ENCODE data around the gene MAST4.
"Not testable (repeated sequence)": the region's sequence is repeated elsewhere in the genome, so short reads cannot be mapped to it uniquely, and the experiment has no call there.

MAST4 gene

GRCh38 chr5:66689522-66690220 lies 93.5 kb downstream of the MAST4 start (continued):
- no peak for TF ChIP-seq ZNF518A (tag by site-specific recombination; conservative IDR thresholded peaks at IDR 0.05; ENCODE audit: low read depth)
- TF ChIP-seq ZNF175 (tag by site-specific recombination; IDR thresholded peaks at IDR 0.05): no peak
- TF ChIP-seq ZNF24 (tag by site-specific recombination; IDR thresholded peaks at IDR 0.05): no peak
- no peak for TF ChIP-seq ZNF623 (tag by site-specific recombination; IDR thresholded peaks at IDR 0.05)
- TF ChIP-seq ZBTB8A (tag by site-specific recombination; IDR thresholded peaks at IDR 0.05): no peak
- TF ChIP-seq ZNF747 (tag by site-specific recombination; IDR thresholded peaks at IDR 0.05): no peak
- no peak for TF ChIP-seq ZNF660 (tag by site-specific recombination; IDR thresholded peaks at IDR 0.05)
- no peak for TF ChIP-seq ZNF416 (tag by site-specific recombination; IDR thresholded peaks at IDR 0.05)
- TF ChIP-seq TCF7L2 (IDR thresholded peaks at IDR 0.05; ENCODE audit: borderline replicate concordance, low read depth, low read length): no peak

GRCh38 chr5:66694036-66694435 lies 97.8 kb downstream of the MAST4 start:
- ChIA-PET CTCF (no interaction called here), POLR2A (no interaction called here)
- TF ChIP-seq TCF7L2 (IDR thresholded peaks at IDR 0.05; ENCODE audit: borderline replicate concordance, low read depth, low read length) (no peak), GLIS1 (tag by site-specific recombination; IDR thresholded peaks at IDR 0.05) (peak; percentile 31; the same call in 1 of the 2 replicates)
- 0 out of 2 replicates have a peak, but pooled peaks cover 3% of the 10 kb centered on the region for H3K4me1 ChIP-seq (ENCODE audit: control insufficient read depth, insufficient read depth, low read length)
- no peak overlapping the region for H3K4me3 ChIP-seq (ENCODE audit: low read depth, low read length)
- no peaks in the 10 kb centered on the region for H3K9me3 ChIP-seq (ENCODE audit: control insufficient read depth, insufficient read depth, low read depth, low read length)
- no peaks in the 10 kb centered on the region for H3K36me3 ChIP-seq (ENCODE audit: control insufficient read depth in 2 of 2, insufficient read depth in 1 of 2, low read length in 2 of 2)
- no peak overlapping the region for H3K27ac ChIP-seq (ENCODE audit: extremely low read depth, low read depth, low read length)

GRCh38 chr5:66695840-66696239 lies 99.6 kb downstream of the MAST4 start:
- peak; percentile 80 for TF ChIP-seq ZNF146 (tag by site-specific recombination; IDR thresholded peaks at IDR 0.05)
- TF ChIP-seq ZNF580 (tag by site-specific recombination; IDR thresholded peaks at IDR 0.05): peak; percentile 63; the same call in 1 of the 2 replicates
- POLR2A ChIA-PET; H3K4me1 ChIP-seq (ENCODE audit: control insufficient read depth, insufficient read depth, low read length); H3K27ac ChIP-seq (ENCODE audit: extremely low read depth, low read depth, low read length); H3K36me3 ChIP-seq (ENCODE audit: control insufficient read depth in 2 of 2, insufficient read depth in 1 of 2, low read length in 2 of 2); CTCF ChIA-PET; H3K4me3 ChIP-seq (ENCODE audit: low read depth, low read length); H3K9me3 ChIP-seq (ENCODE audit: control insufficient read depth, insufficient read depth, low read depth, low read length): not testable (repeated sequence)

- Histone ChIP-seq H3K27ac (ENCODE audit: extremely low read depth, low read depth, low read length) (no peak overlapping the region), H3K36me3 (ENCODE audit: control insufficient read depth in 2 of 2, insufficient read depth in 1 of 2, low read length in 2 of 2) (no peaks in the 10 kb centered on the region), H3K4me1 (ENCODE audit: control insufficient read depth, insufficient read depth, low read length) (0 out of 2 replicates have a peak, but pooled peaks cover 3% of the 10 kb centered on the region), H3K9me3 (ENCODE audit: control insufficient read depth, insufficient read depth, low read depth, low read length) (no peaks in the 10 kb centered on the region), H3K4me3 (ENCODE audit: low read depth, low read length) (no peak overlapping the region)
- ChIA-PET CTCF (interaction anchor here (0.7 kb wide), 1 partner anchor 39 kb away, joined by 3 read pairs; no protein-coding TSS in a partner anchor), POLR2A (no interaction called here)
- no peak for TF ChIP-seq ZNF677 (tag by site-specific recombination; IDR thresholded peaks at IDR 0.05)
- TF ChIP-seq ZBTB44 (tag by site-specific recombination; IDR thresholded peaks at IDR 0.05): no peak
- TF ChIP-seq ZNF155 (tag by site-specific recombination; IDR thresholded peaks at IDR 0.05): no peak
Observed at GRCh38 chr5:66697796-66698564, 101.8 kb downstream of the MAST4 start.
